HepG2 (cell line): ENCODE measurements around the gene ADGRF4.

ENCODE experiments used
- MEIS2 ChIP-seq: sonication (generic); formaldehyde crosslinking; IDR thresholded peaks from 2 replicates; pipeline ENCODE4 v1.9.0; 2021; ENCODE audit warnings: mild to moderate bottlenecking, missing genetic modification reagents
- MYC ChIP-seq: sonication (generic); formaldehyde crosslinking; IDR thresholded peaks from 2 replicates; pipeline ENCODE4 v1.9.0; 2021; ENCODE audit warnings: missing genetic modification reagents, borderline replicate concordance
- PHF21A ChIP-seq: sonication (generic); formaldehyde crosslinking; IDR thresholded peaks from 2 replicates; pipeline ENCODE4 v1.5.0; 2020; ENCODE audit warnings: mild to moderate bottlenecking, missing genetic modification reagents
- POLR2AphosphoS5 ChIP-seq: IDR thresholded peaks from 2 replicates; pipeline ENCODE4 v1.6.1; 2012; ENCODE audit warnings: low read depth, low read length
- TCF12 ChIP-seq, 2 experiments: fragments of 450-650 bp in 1 of 2; sonication (generic) in 1 of 2; formaldehyde crosslinking in 1 of 2; IDR thresholded peaks; 2 replicates each; pipeline versions ENCODE4 v1.6.1 to v1.8.0; 2017 to 2022; ENCODE audit warnings: antibody characterized with exemption in 1 of 2, mild to moderate bottlenecking in 1 of 2, missing genetic modification reagents in 1 of 2, moderate library complexity in 1 of 2
- ZNF10 ChIP-seq: sonication (generic); formaldehyde crosslinking; IDR thresholded peaks from 2 replicates; pipeline ENCODE4 v1.4.0; 2020; ENCODE audit warnings: mild to moderate bottlenecking, low read depth, missing genetic modification reagents, borderline replicate concordance
- ZNF121 ChIP-seq: sonication (generic); formaldehyde crosslinking; IDR thresholded peaks from 2 replicates; pipeline ENCODE4 v1.5.0; 2020; ENCODE audit warnings: mild to moderate bottlenecking, missing genetic modification reagents
- ZNF331 ChIP-seq: sonication (generic); formaldehyde crosslinking; IDR thresholded peaks from 2 replicates; pipeline ENCODE4 v1.4.0; 2020; ENCODE audit warnings: missing genetic modification reagents
- ZNF451 ChIP-seq: sonication (generic); formaldehyde crosslinking; IDR thresholded peaks from 2 replicates; pipeline ENCODE4 v1.5.0; 2020; ENCODE audit warnings: mild to moderate bottlenecking, missing genetic modification reagents
- TF ChIP-seq, protein P1 (sequence below): IDR thresholded peaks from 2 replicates; pipeline ENCODE4 v1.6.1; 2016
- TF ChIP-seq, protein P2 (sequence below): sonication (generic); formaldehyde crosslinking; IDR thresholded peaks from 2 replicates; pipeline ENCODE4 v1.4.0; 2020; ENCODE audit warnings: low read depth, mild to moderate bottlenecking, missing genetic modification reagents
- TF ChIP-seq, protein P3 (sequence below): sonication (generic); formaldehyde crosslinking; IDR thresholded peaks from 2 replicates; pipeline ENCODE4 v1.5.0; 2020; ENCODE audit warnings: missing genetic modification reagents
- TF ChIP-seq, protein P4 (sequence below): sonication (generic); formaldehyde crosslinking; IDR thresholded peaks from 2 replicates; pipeline ENCODE4 v1.5.0; 2020; ENCODE audit warnings: mild to moderate bottlenecking, missing genetic modification reagents, moderate library complexity

DNA sequence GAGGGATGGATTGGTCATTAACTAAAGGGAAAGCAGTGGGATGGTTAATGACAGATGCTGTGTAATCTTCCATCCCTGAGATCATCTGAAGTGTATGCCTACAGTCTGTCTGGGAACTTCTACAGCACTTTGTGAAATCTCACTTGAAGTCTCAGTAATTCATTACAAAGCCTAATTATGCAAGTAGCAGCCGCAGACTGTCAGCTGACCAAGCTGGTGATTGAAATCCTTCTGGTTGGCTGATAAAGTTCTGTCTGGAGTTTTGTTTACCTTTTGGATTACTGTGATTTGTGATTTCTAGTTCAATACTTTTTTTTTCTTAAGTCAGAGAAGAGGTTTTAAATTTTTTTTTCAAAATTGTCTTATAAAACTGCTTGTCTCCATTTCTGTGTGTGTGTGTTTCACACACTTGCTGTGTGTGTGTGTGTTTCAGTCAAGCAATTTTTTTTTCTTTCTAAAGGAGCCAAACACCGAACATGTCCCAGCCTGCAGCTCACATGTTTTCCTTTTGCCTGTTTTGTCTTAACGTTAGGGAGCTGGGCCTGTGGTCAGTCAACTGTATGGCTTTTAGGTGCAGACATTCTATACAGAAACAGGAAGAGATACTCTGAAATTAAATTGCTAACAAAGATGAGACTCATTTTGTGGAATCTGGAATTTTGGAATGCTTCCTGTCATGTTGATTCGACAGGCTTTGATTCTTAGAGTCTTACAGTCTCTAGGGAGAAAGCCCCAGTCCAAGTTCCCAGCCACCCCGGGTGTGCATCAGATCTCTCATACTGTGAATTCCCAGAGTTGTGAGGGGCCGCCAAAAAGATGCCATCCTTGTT lies 28.5 kb upstream of the ADGRF4 start:
- no peak for TF ChIP-seq PHF21A (CRISPR knock-in tag)
- TF ChIP-seq TCF12 (IDR thresholded peaks at IDR 0.05) = no peak
- TF ChIP-seq TCF12 (CRISPR knock-in tag; IDR thresholded peaks at IDR 0.05) = no peak
- no peak for TF ChIP-seq POLR2AphosphoS5
- TF ChIP-seq, protein P1, sequence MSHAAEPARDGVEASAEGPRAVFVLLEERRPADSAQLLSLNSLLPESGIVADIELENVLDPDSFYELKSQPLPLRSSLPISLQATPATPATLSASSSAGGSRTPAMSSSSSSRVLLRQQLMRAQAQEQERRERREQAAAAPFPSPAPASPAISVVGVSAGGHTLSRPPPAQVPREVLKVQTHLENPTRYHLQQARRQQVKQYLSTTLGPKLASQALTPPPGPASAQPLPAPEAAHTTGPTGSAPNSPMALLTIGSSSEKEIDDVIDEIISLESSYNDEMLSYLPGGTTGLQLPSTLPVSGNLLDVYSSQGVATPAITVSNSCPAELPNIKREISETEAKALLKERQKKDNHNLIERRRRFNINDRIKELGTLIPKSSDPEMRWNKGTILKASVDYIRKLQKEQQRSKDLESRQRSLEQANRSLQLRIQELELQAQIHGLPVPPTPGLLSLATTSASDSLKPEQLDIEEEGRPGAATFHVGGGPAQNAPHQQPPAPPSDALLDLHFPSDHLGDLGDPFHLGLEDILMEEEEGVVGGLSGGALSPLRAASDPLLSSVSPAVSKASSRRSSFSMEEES (CRISPR knock-in tag) = no peak
- TF ChIP-seq ZNF121 (CRISPR knock-in tag) = no peak
- TF ChIP-seq, protein P2, sequence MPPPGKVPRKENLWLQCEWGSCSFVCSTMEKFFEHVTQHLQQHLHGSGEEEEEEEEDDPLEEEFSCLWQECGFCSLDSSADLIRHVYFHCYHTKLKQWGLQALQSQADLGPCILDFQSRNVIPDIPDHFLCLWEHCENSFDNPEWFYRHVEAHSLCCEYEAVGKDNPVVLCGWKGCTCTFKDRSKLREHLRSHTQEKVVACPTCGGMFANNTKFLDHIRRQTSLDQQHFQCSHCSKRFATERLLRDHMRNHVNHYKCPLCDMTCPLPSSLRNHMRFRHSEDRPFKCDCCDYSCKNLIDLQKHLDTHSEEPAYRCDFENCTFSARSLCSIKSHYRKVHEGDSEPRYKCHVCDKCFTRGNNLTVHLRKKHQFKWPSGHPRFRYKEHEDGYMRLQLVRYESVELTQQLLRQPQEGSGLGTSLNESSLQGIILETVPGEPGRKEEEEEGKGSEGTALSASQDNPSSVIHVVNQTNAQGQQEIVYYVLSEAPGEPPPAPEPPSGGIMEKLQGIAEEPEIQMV (CRISPR knock-in tag) = no peak
- TF ChIP-seq MEIS2 (CRISPR knock-in tag) = no peak
- no peak for TF ChIP-seq ZNF331 (CRISPR knock-in tag)
- TF ChIP-seq ZNF451 = no peak
- TF ChIP-seq ZNF10 (CRISPR knock-in tag) = no peak
- TF ChIP-seq, protein P3, sequence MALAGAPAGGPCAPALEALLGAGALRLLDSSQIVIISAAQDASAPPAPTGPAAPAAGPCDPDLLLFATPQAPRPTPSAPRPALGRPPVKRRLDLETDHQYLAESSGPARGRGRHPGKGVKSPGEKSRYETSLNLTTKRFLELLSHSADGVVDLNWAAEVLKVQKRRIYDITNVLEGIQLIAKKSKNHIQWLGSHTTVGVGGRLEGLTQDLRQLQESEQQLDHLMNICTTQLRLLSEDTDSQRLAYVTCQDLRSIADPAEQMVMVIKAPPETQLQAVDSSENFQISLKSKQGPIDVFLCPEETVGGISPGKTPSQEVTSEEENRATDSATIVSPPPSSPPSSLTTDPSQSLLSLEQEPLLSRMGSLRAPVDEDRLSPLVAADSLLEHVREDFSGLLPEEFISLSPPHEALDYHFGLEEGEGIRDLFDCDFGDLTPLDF (CRISPR knock-in tag) = no peak
- TF ChIP-seq, protein P4, sequence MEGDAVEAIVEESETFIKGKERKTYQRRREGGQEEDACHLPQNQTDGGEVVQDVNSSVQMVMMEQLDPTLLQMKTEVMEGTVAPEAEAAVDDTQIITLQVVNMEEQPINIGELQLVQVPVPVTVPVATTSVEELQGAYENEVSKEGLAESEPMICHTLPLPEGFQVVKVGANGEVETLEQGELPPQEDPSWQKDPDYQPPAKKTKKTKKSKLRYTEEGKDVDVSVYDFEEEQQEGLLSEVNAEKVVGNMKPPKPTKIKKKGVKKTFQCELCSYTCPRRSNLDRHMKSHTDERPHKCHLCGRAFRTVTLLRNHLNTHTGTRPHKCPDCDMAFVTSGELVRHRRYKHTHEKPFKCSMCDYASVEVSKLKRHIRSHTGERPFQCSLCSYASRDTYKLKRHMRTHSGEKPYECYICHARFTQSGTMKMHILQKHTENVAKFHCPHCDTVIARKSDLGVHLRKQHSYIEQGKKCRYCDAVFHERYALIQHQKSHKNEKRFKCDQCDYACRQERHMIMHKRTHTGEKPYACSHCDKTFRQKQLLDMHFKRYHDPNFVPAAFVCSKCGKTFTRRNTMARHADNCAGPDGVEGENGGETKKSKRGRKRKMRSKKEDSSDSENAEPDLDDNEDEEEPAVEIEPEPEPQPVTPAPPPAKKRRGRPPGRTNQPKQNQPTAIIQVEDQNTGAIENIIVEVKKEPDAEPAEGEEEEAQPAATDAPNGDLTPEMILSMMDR (CRISPR knock-in tag) = no peak
- no peak for TF ChIP-seq MYC (CRISPR knock-in tag)
